Esophagus muscularis mucosa (tissue), 4 donors: Measurements from ENCODE around the gene ZNF180. TPM values are rescaled to one million over a fixed set of nuclear protein-coding genes. Genes with fewer than 3 reads are reported as not detected.

Source experiments
- DNase-seq: peaks from one replicate; pipeline ENCODE4 v3.0.0-alpha.2; 2017; ENCODE audit errors: extremely low spot score
- H3K27ac ChIP-seq, 4 donors: fragments of 200-600 bp; sonication (generic); replicated peaks in 1 of 4; 1 replicate in 3 of 4; 2 replicates in 1 of 4; pipeline ENCODE4 v1.5.1; 2016 to 2019; ENCODE audit warnings: mild to moderate bottlenecking in 1 of 4
- H3K27me3 ChIP-seq, 4 donors: fragments of 200-600 bp; sonication (generic); one replicate each; pipeline versions ENCODE4 v1.5.1 to v1.6.0; 2016 to 2019
- H3K36me3 ChIP-seq, 4 donors: fragments of 200-600 bp; sonication (generic); one replicate each; pipeline ENCODE4 v1.5.1; 2016 to 2019
- H3K4me1 ChIP-seq, 4 donors: fragments of 200-600 bp; sonication (generic); one replicate each; pipeline ENCODE4 v1.5.1; 2016 to 2019
- H3K4me3 ChIP-seq, 4 donors: fragments of 200-600 bp; sonication (generic); 1 replicate in 2 of 4; 2 replicates in 2 of 4; pipeline ENCODE4 v1.5.1; 2016 to 2019; ENCODE audit warnings: mild to moderate bottlenecking in 4 of 4, moderate library complexity in 1 of 4
- H3K9me3 ChIP-seq, 4 donors: fragments of 200-600 bp; sonication (generic); 1 replicate in 3 of 4; 2 replicates in 1 of 4; pipeline ENCODE4 v1.5.1; 2016 to 2019
- CTCF ChIP-seq, 3 experiments: fragments of 200-600 bp in 2 of 3; fragments of 450-650 bp in 1 of 3; sonication (generic) in 2 of 3; IDR thresholded peaks; one replicate each; pipeline ENCODE4 v1.5.1; 2017 to 2019; ENCODE audit warnings: antibody characterized with exemption in 3 of 3, mild to moderate bottlenecking in 2 of 3, moderate library complexity in 1 of 3
- EP300 ChIP-seq: sonication (generic); formaldehyde crosslinking; IDR thresholded peaks from one replicate; pipeline ENCODE4 v1.6.1; 2017; ENCODE audit warnings: antibody characterized with exemption
- POLR2A ChIP-seq: fragments of 450-650 bp; IDR thresholded peaks from one replicate; pipeline ENCODE4 v1.6.1; 2017; ENCODE audit warnings: antibody characterized with exemption, moderate library complexity, mild to moderate bottlenecking, low read depth
- POLR2AphosphoS5 ChIP-seq, 2 donors: sonication (generic); formaldehyde crosslinking; IDR thresholded peaks; one replicate each; pipeline ENCODE4 v1.6.1; 2017; ENCODE audit warnings: antibody characterized with exemption in 2 of 2
- WGBS: methylation state at CpG from one replicate; pipeline ENCODE4 v1.1.5; 2018; 5-methylcytosine and 5-hydroxymethylcytosine counted together
- intact Hi-C: fragments of 100-400 bp; cut with DNase I; formaldehyde crosslinking; loops from one replicate; pipeline ENCODE4 v1.15.1; 2023
- total RNA-seq, 4 donors: library from RNA; depleted of rRNA; stranded (reverse); fragments of >200 nt; gene quantifications; one replicate each; pipeline versions ENCODE4 v1.1.0 to v1.2.1, GENCODE V29; 2016

The ZNF180 gene
- total RNA-seq, 4 donors from 2014 or later: 3.8 to 16.5 (median 8.1) TPM

GRCh38 chr19:44455100-44455499 is 45.2 kb downstream of the ZNF180 start:
- Histone ChIP-seq H3K4me1 (no peaks in the 10 kb centered on the region), H3K36me3 (no peaks in the 10 kb centered on the region), H3K27ac (no peak overlapping the region), H3K27me3 (peaks cover 0 to 7% (median 0%) of the 10 kb centered on the region in 4 donors), H3K9me3 (peaks cover 0 to 74% (median 44%) of the 10 kb centered on the region in 4 donors), H3K4me3 (no peak overlapping the region)
- WGBS: 88% methylated on average over 4 of the region's 4 CpGs
- intact Hi-C loops: no loop called here
- no peak for DNase-seq
- TF ChIP-seq POLR2AphosphoS5 (IDR thresholded peaks at IDR 0.05) (no peak), EP300 (no peak), CTCF (IDR thresholded peaks at IDR 0.05) (no peak), POLR2A (no peak)

- Histone ChIP-seq H3K4me1 (peaks cover 5 to 12% (median 10%) of the 10 kb centered on the region in 4 donors), H3K27me3 (peaks cover 0 to 7% (median 0%) of the 10 kb centered on the region in 4 donors), H3K9me3 (peaks cover 0 to 64% (median 39%) of the 10 kb centered on the region in 4 donors), H3K4me3 (no peak overlapping the region), H3K36me3 (no peaks in the 10 kb centered on the region), H3K27ac (no peak overlapping the region)
- TF ChIP-seq POLR2A: no peak
- TF ChIP-seq POLR2AphosphoS5 (IDR thresholded peaks at IDR 0.05): no peak
- TF ChIP-seq EP300: no peak
- no peak for TF ChIP-seq CTCF (IDR thresholded peaks at IDR 0.05)
- 88% methylated on average over 4 of the region's 4 CpGs for WGBS
- no peak for DNase-seq
- intact Hi-C loops: no loop called here
Observed at GRCh38 chr19:44452367-44452766, 48.0 kb downstream of the ZNF180 start.

- H3K4me3 ChIP-seq: no peak overlapping the region
- H3K4me1 ChIP-seq: peaks cover 8 to 17% (median 12%) of the 10 kb centered on the region in 4 donors
- no peak overlapping the region for H3K27ac ChIP-seq
- H3K27me3 ChIP-seq: peaks cover 0 to 7% (median 0%) of the 10 kb centered on the region in 4 donors
- DNase-seq: no peak
- WGBS: 89% methylated on average over 18 of the region's 18 CpGs
- peaks cover 0 to 3% (median 1%) of the 10 kb centered on the region in 4 donors for H3K36me3 ChIP-seq
- peaks cover 0 to 64% (median 36%) of the 10 kb centered on the region in 4 donors for H3K9me3 ChIP-seq
- no peak for TF ChIP-seq EP300
- TF ChIP-seq POLR2A: no peak
- no peak for TF ChIP-seq CTCF (IDR thresholded peaks at IDR 0.05)
- TF ChIP-seq POLR2AphosphoS5 (IDR thresholded peaks at IDR 0.05): no peak
- intact Hi-C loops: no loop called here
Observed at GRCh38 chr19:44451687-44452086, 48.6 kb downstream of the ZNF180 start.

GRCh38 chr19:44447916-44448674 is 52.2 kb downstream of the ZNF180 start, which contains the start of gene ZNF229:
Gene ZNF229, minus strand, starts transcription at chr19:44448472. Its CDS starts 5,625 bp downstream, at chr19:44442847.
- peak within 1 kb of the TSS in 2 of 4 donors; percentile 43 to 62 for H3K27ac ChIP-seq
- intact Hi-C loops: no loop called here
- 2% methylated on average over 44 of the region's 45 CpGs for WGBS
- H3K27me3 ChIP-seq: peaks cover 0 to 7% (median 0%) of the 10 kb centered on the region in 4 donors
- DNase-seq: peak; percentile 93
- H3K4me1 ChIP-seq: peaks cover 8 to 17% (median 12%) of the 10 kb centered on the region in 4 donors
- peaks cover 16 to 36% (median 27%) of the 10 kb centered on the region in 4 donors for H3K36me3 ChIP-seq
- peaks cover 0 to 79% (median 47%) of the 10 kb centered on the region in 4 donors for H3K9me3 ChIP-seq
- TF ChIP-seq POLR2A (no peak), POLR2AphosphoS5 (IDR thresholded peaks at IDR 0.05) (peak; percentile 57 to 83), EP300 (no peak), CTCF (IDR thresholded peaks at IDR 0.05) (peak in 1 of 3 experiments; percentile 10)
- H3K4me3 ChIP-seq: peak within 1 kb of the TSS; percentile 57 to 68 (median 67)
